HG03442 (cell line): Measurements from ENCODE around the gene LARGE1.
"Not testable (repeated sequence)": the region's sequence is repeated elsewhere in the genome, so short reads cannot be mapped to it uniquely, and the experiment has no call there.

Experiments
- ATAC-seq: cut with Tn5 transposase; IDR thresholded peaks from one replicate; pipeline ENCODE4 v1.9.1; 2021; ENCODE audit warnings: mild to moderate bottlenecking, moderate library complexity; ENCODE audit not compliant: unreplicated experiment

The LARGE1 gene

GRCh38 chr22:33858653-33859052 is 61.6 kb downstream of the LARGE1 start:
- not testable (repeated sequence) for ATAC-seq

GRCh38 chr22:33857767-33858166 is 62.5 kb downstream of the LARGE1 start:
- not testable (repeated sequence) for ATAC-seq

- no peak for ATAC-seq
Observed at GRCh38 chr22:33854724-33855123, 65.6 kb downstream of the LARGE1 start.

GRCh38 chr22:33853200-33854097 is 66.8 kb downstream of the LARGE1 start:
- ATAC-seq, result peak; percentile 72

GRCh38 chr22:33851821-33852384 is 68.4 kb downstream of the LARGE1 start:
- no peak for ATAC-seq

GRCh38 chr22:33851240-33851639 is 69.0 kb downstream of the LARGE1 start:
- ATAC-seq, result no peak

- ATAC-seq, result no peak
Observed at GRCh38 chr22:33850724-33851123, 69.6 kb downstream of the LARGE1 start.

GRCh38 chr22:33850193-33850592 is 70.1 kb downstream of the LARGE1 start:
- ATAC-seq, result no peak

GRCh38 chr22:33848251-33848650 is 72.0 kb downstream of the LARGE1 start:
- ATAC-seq, result no peak

- ATAC-seq, result no peak
Observed at GRCh38 chr22:33844273-33844672, 76.0 kb downstream of the LARGE1 start.

- ATAC-seq, result no peak
Observed at GRCh38 chr22:33842421-33843094, 77.7 kb downstream of the LARGE1 start.

GRCh38 chr22:33842006-33842354 is 78.3 kb downstream of the LARGE1 start:
- peak; percentile 42 for ATAC-seq

- peak; percentile 15 for ATAC-seq
Observed at GRCh38 chr22:33841281-33842005, 78.8 kb downstream of the LARGE1 start.

GRCh38 chr22:33838644-33839043 is 81.6 kb downstream of the LARGE1 start:
- no peak for ATAC-seq

- no peak for ATAC-seq
Observed at GRCh38 chr22:33837826-33838225, 82.5 kb downstream of the LARGE1 start.

GRCh38 chr22:33835265-33835664 is 85.0 kb downstream of the LARGE1 start:
- no peak for ATAC-seq

GRCh38 chr22:33832558-33833151 is 87.6 kb downstream of the LARGE1 start:
- ATAC-seq, result no peak

GRCh38 chr22:33831651-33832050 is 88.6 kb downstream of the LARGE1 start:
- ATAC-seq, result no peak

GRCh38 chr22:33831207-33831606 is 89.1 kb downstream of the LARGE1 start:
- ATAC-seq, result no peak

- no peak for ATAC-seq
Observed at GRCh38 chr22:33829546-33830280, 90.6 kb downstream of the LARGE1 start.
